NB4 (cell line): ENCODE data around the gene SNAP47.

Experiments
- DNase-seq: peaks from one replicate; pipeline ENCODE4 v3.0.0; 2010; ENCODE audit warnings: low read depth
- H3K4me3 ChIP-seq: one replicate; pipeline ENCODE4 v1.5.1; 2011; ENCODE audit warnings: mild to moderate bottlenecking, low read depth, low read length, moderate library complexity
- CTCF ChIP-seq: IDR thresholded peaks from one replicate; pipeline ENCODE4 v1.5.1; 2012; ENCODE audit warnings: low read depth, low read length
- MAX ChIP-seq: IDR thresholded peaks from 2 replicates; pipeline ENCODE4 v1.6.1; 2011; ENCODE audit warnings: low read depth, low read length
- MYC ChIP-seq: IDR thresholded peaks from 2 replicates; pipeline ENCODE4 v1.6.1; 2011; ENCODE audit warnings: low read depth, low read length
- POLR2A ChIP-seq: IDR thresholded peaks from 2 replicates; pipeline ENCODE4 v1.6.1; 2011; ENCODE audit warnings: mild to moderate bottlenecking; ENCODE audit not compliant: insufficient read length; ENCODE audit errors: extremely low read depth

Gene SNAP47

GRCh38 chr1:227746676-227747075, 11.4 kb downstream of the SNAP47 start:
- no peak for DNase-seq
- TF ChIP-seq MAX (no peak), POLR2A (no peak), MYC (no peak), CTCF (no peak)
- no peak overlapping the region for H3K4me3 ChIP-seq

- no peak for DNase-seq
- no peak overlapping the region for H3K4me3 ChIP-seq
- no peak for TF ChIP-seq MYC
- TF ChIP-seq POLR2A, result no peak
- no peak for TF ChIP-seq MAX
- no peak for TF ChIP-seq CTCF
These were observed 12.1 kb downstream of the SNAP47 start for GRCh38 chr1:227747382-227747781.

- TF ChIP-seq MAX (no peak), POLR2A (no peak), MYC (no peak), CTCF (no peak)
- DNase-seq, result no peak
- no peak overlapping the region for H3K4me3 ChIP-seq
These were observed 12.8 kb downstream of the SNAP47 start for GRCh38 chr1:227747948-227748495.

GRCh38 chr1:227748496-227749182, 13.4 kb downstream of the SNAP47 start:
- H3K4me3 ChIP-seq, result no peak overlapping the region
- no peak for TF ChIP-seq MAX
- no peak for TF ChIP-seq MYC
- TF ChIP-seq CTCF, result no peak
- TF ChIP-seq POLR2A, result no peak
- DNase-seq, result no peak

GRCh38 chr1:227749225-227749624, 14.0 kb downstream of the SNAP47 start:
- no peak overlapping the region for H3K4me3 ChIP-seq
- TF ChIP-seq MYC (no peak), CTCF (no peak), POLR2A (no peak), MAX (no peak)
- DNase-seq, result no peak
